CD14-positive monocyte (primary cell): Measurements from ENCODE around the gene NOBOX. TPM values are rescaled to one million over a fixed set of nuclear protein-coding genes. Genes with fewer than 3 reads are reported as not detected.

Source experiments
- DNase-seq, 3 donors: peaks; one replicate each; pipeline ENCODE4 v3.0.0-alpha.2; 2011 to 2022
- H2AFZ ChIP-seq: 2 replicates; pipeline ENCODE4 v1.6.0; 2012; ENCODE audit warnings: mild to moderate bottlenecking, low read depth, low read length, inconsistent platforms; ENCODE audit not compliant: insufficient read depth, poor library complexity, severe bottlenecking
- H3K27ac ChIP-seq, 2 donors: 1 replicate in 1 of 2; 2 replicates in 1 of 2; pipeline ENCODE4 v1.5.1; 2012 to 2013; ENCODE audit warnings: low read length in 2 of 2, control low read depth in 1 of 2, inconsistent platforms in 1 of 2, low read depth in 1 of 2, mild to moderate bottlenecking in 1 of 2
- H3K27me3 ChIP-seq, 2 donors: one replicate each; pipeline versions ENCODE4 v1.6.0 to v1.6.1; 2011 to 2013; ENCODE audit warnings: low read length in 2 of 2; ENCODE audit not compliant: control insufficient read depth in 2 of 2, insufficient read depth in 2 of 2
- H3K36me3 ChIP-seq, 2 donors: replicated peaks in 1 of 2; 1 replicate in 1 of 2; 2 replicates in 1 of 2; pipeline versions ENCODE4 v1.5.1 to v1.6.1; 2012 to 2013; ENCODE audit warnings: low read length in 2 of 2, control low read depth in 1 of 2, inconsistent platforms in 1 of 2, mild to moderate bottlenecking in 1 of 2; ENCODE audit not compliant: insufficient read depth in 2 of 2, control insufficient read depth in 1 of 2
- H3K4me1 ChIP-seq, 2 donors: 1 replicate in 1 of 2; 2 replicates in 1 of 2; pipeline versions ENCODE4 v1.5.1 to v1.6.1; 2012 to 2013; ENCODE audit warnings: low read length in 2 of 2, control low read depth in 1 of 2, inconsistent platforms in 1 of 2, mild to moderate bottlenecking in 1 of 2, moderate library complexity in 1 of 2; ENCODE audit not compliant: insufficient read depth in 2 of 2, control insufficient read depth in 1 of 2
- H3K4me2 ChIP-seq: replicated peaks from 2 replicates; pipeline ENCODE3; 2012; ENCODE audit warnings: low read length, moderate library complexity, mild to moderate bottlenecking; ENCODE audit not compliant: poor library complexity, severe bottlenecking; ENCODE audit errors: extremely low read depth
- H3K4me3 ChIP-seq, 3 experiments: fragments of 200-600 bp in 1 of 3; sonication (generic) in 1 of 3; replicated peaks in 1 of 3; 1 replicate in 2 of 3; 2 replicates in 1 of 3; pipeline ENCODE4 v1.5.1; 2011 to 2013; ENCODE audit warnings: low read length in 3 of 3, mild to moderate bottlenecking in 3 of 3, control low read depth in 2 of 3, low read depth in 2 of 3, inconsistent platforms in 1 of 3, moderate library complexity in 1 of 3
- H3K79me2 ChIP-seq: 2 replicates; pipeline ENCODE4 v1.6.0; 2012; ENCODE audit warnings: mild to moderate bottlenecking, control low read depth, inconsistent platforms, low read length, moderate library complexity; ENCODE audit not compliant: insufficient read depth
- H3K9ac ChIP-seq: 2 replicates; pipeline ENCODE4 v1.6.0; 2017; ENCODE audit warnings: low read length, mild to moderate bottlenecking; ENCODE audit not compliant: insufficient read depth, poor library complexity, severe bottlenecking
- H3K9me3 ChIP-seq, 2 donors: replicated peaks in 1 of 2; 1 replicate in 1 of 2; 2 replicates in 1 of 2; pipeline versions ENCODE4 v1.5.1 to v1.6.1; 2012 to 2013; ENCODE audit warnings: low read length in 2 of 2, control low read depth in 1 of 2; ENCODE audit not compliant: control insufficient read depth in 1 of 2, insufficient read depth in 1 of 2
- H4K20me1 ChIP-seq: 2 replicates; pipeline ENCODE4 v1.6.0; 2012; ENCODE audit warnings: mild to moderate bottlenecking, low read length, control low read depth, moderate library complexity; ENCODE audit not compliant: insufficient read depth
- H3K27ac Mint-ChIP-seq, 7 donors: one replicate each; pipeline ENCODE4 v1.8.0; 2020; ENCODE audit warnings: mild to moderate bottlenecking in 7 of 7, mixed read lengths in 7 of 7, moderate library complexity in 6 of 7, inconsistent platforms in 2 of 7
- H3K27me3 Mint-ChIP-seq, 3 donors: one replicate each; pipeline ENCODE4 v1.8.0; 2021 to 2022; ENCODE audit warnings: low read depth in 3 of 3, mild to moderate bottlenecking in 3 of 3, mixed read lengths in 3 of 3, moderate library complexity in 3 of 3, inconsistent platforms in 1 of 3
- H3K36me3 Mint-ChIP-seq, 2 donors: one replicate each; pipeline ENCODE4 v1.8.0; 2020; ENCODE audit warnings: mixed read lengths in 2 of 2, inconsistent platforms in 1 of 2, mild to moderate bottlenecking in 1 of 2
- H3K4me1 Mint-ChIP-seq: one replicate; pipeline ENCODE4 v1.8.0; 2020; ENCODE audit warnings: mild to moderate bottlenecking, mixed read lengths
- H3K4me3 Mint-ChIP-seq, 2 donors: one replicate each; pipeline ENCODE4 v1.8.0; 2020; ENCODE audit warnings: mild to moderate bottlenecking in 2 of 2, mixed read lengths in 2 of 2, moderate library complexity in 1 of 2
- H3K9me3 Mint-ChIP-seq, 7 donors: one replicate each; pipeline ENCODE4 v1.8.0; 2020 to 2022; ENCODE audit warnings: mixed read lengths in 7 of 7, mild to moderate bottlenecking in 6 of 7, moderate library complexity in 6 of 7, inconsistent platforms in 2 of 7
- WGBS: methylation state at CpG from one replicate; pipeline ENCODE4 v1.1.5; 2013; ENCODE audit warnings: missing lambda C conversion rate; ENCODE audit not compliant: insufficient coverage; 5-methylcytosine and 5-hydroxymethylcytosine counted together
- intact Hi-C, 2 donors: fragments of 100-400 bp; cut with micrococcal nuclease; formaldehyde crosslinking; loops; one replicate each; pipeline versions ENCODE4 v1.15.0 to v1.15.1; 2023
- polyA plus RNA-seq, 3 donors: library from polyadenylated mRNA; depleted of rRNA in 1 of 3; unstranded in 2 of 3; stranded (reverse) in 1 of 3; fragments of 300-500 nt in 2 of 3; fragments of >200 nt in 1 of 3; fragmentation: Illumina TruSeq in 2 of 3; gene quantifications; 1 replicate in 2 of 3; 2 replicates in 1 of 3; pipeline ENCODE4 v1.2.3, GENCODE V29; 2012 to 2021
- TF ChIP-seq, protein P1 (sequence below): fragments of 200-600 bp; IDR thresholded peaks from one replicate; pipeline ENCODE4 v1.8.0; 2022; ENCODE audit warnings: antibody characterized with exemption, mild to moderate bottlenecking

Gene NOBOX
- polyA plus RNA-seq, 3 donors, result not detected

DNA sequence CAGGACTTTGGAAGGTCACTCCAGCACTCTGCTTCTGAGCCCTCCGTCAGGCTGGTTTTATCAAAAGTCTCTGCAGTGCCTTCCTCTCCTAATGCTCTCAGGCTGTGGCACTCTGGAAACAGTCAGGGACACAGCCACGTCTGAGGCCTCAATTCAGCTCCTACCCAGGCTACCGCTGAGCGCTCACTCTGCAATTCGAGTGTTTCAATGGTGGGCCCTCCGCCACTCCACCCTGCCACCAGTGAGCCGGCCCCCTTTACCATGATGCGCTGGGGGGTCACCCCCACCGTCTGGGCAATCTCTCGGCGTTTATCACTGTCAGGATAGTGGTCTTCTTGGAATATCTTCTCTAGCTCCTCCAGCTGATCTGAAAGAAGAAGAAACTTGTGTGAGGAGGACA, 3.5 kb downstream of the NOBOX start:
- Mint-ChIP-seq H3K27me3 (peaks cover 2 to 6% (median 6%) of the 10 kb centered on the region in 3 donors), H3K27ac (no peak overlapping the region), H3K4me1 (no peaks in the 10 kb centered on the region), H3K36me3 (no peaks in the 10 kb centered on the region), H3K4me3 (no peak overlapping the region), H3K9me3 (no peaks in the 10 kb centered on the region)
- Histone ChIP-seq H3K4me3 (no peak overlapping the region), H3K4me1 (no peaks in the 10 kb centered on the region), H3K27me3 (no peaks in the 10 kb centered on the region), H3K27ac (no peak overlapping the region), H3K9ac (no peak overlapping the region), H3K36me3 (no peaks in the 10 kb centered on the region), H2AFZ (no peak overlapping the region), H3K79me2 (no peaks in the 10 kb centered on the region), H3K9me3 (no peaks in the 10 kb centered on the region), H4K20me1 (no peaks in the 10 kb centered on the region), H3K4me2 (no peak overlapping the region)
- DNase-seq, result no peak
- intact Hi-C loops, result loop anchor here in 1 of 2 donors (10.0 kb wide), 1 partner anchor 225 kb away; no protein-coding TSS in a partner anchor
- TF ChIP-seq, protein P1, sequence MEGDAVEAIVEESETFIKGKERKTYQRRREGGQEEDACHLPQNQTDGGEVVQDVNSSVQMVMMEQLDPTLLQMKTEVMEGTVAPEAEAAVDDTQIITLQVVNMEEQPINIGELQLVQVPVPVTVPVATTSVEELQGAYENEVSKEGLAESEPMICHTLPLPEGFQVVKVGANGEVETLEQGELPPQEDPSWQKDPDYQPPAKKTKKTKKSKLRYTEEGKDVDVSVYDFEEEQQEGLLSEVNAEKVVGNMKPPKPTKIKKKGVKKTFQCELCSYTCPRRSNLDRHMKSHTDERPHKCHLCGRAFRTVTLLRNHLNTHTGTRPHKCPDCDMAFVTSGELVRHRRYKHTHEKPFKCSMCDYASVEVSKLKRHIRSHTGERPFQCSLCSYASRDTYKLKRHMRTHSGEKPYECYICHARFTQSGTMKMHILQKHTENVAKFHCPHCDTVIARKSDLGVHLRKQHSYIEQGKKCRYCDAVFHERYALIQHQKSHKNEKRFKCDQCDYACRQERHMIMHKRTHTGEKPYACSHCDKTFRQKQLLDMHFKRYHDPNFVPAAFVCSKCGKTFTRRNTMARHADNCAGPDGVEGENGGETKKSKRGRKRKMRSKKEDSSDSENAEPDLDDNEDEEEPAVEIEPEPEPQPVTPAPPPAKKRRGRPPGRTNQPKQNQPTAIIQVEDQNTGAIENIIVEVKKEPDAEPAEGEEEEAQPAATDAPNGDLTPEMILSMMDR, result no peak
- 92% methylated on average over 7 of the region's 11 CpGs for WGBS

- TF ChIP-seq, protein P1, result no peak
- Mint-ChIP-seq H3K27ac (no peak overlapping the region), H3K27me3 (peaks cover 2 to 6% (median 4%) of the 10 kb centered on the region in 3 donors), H3K9me3 (no peaks in the 10 kb centered on the region), H3K4me1 (no peaks in the 10 kb centered on the region), H3K36me3 (no peaks in the 10 kb centered on the region), H3K4me3 (no peak overlapping the region)
- H3K9me3 ChIP-seq, result no peaks in the 10 kb centered on the region
- no peaks in the 10 kb centered on the region for H4K20me1 ChIP-seq
- no peaks in the 10 kb centered on the region for H3K79me2 ChIP-seq
- no peak overlapping the region for H2AFZ ChIP-seq
- H3K36me3 ChIP-seq, result no peaks in the 10 kb centered on the region
- intact Hi-C loops, result loop anchor here in 1 of 2 donors (10.0 kb wide), 1 partner anchor 224 kb away; no protein-coding TSS in a partner anchor
- H3K9ac ChIP-seq, result no peak overlapping the region
- H3K4me2 ChIP-seq, result no peak overlapping the region
- no peak overlapping the region for H3K27ac ChIP-seq
- no peaks in the 10 kb centered on the region for H3K27me3 ChIP-seq
- no peak for DNase-seq
- H3K4me1 ChIP-seq, result no peaks in the 10 kb centered on the region
- WGBS, result 100% methylated on average over 1 of the region's 6 CpGs
- H3K4me3 ChIP-seq, result no peak overlapping the region
Measured at GRCh38 chr7:144398911-144399310, 4.6 kb downstream of the NOBOX start.
